ENCODE results near the gene CCDC121. TPM values are rescaled to one million over a fixed set of nuclear protein-coding genes. Genes with fewer than 3 reads are reported as not detected.

The CCDC121 gene
- total RNA-seq, 1 experiment from 2014 or later: 2.4 TPM

DNA sequence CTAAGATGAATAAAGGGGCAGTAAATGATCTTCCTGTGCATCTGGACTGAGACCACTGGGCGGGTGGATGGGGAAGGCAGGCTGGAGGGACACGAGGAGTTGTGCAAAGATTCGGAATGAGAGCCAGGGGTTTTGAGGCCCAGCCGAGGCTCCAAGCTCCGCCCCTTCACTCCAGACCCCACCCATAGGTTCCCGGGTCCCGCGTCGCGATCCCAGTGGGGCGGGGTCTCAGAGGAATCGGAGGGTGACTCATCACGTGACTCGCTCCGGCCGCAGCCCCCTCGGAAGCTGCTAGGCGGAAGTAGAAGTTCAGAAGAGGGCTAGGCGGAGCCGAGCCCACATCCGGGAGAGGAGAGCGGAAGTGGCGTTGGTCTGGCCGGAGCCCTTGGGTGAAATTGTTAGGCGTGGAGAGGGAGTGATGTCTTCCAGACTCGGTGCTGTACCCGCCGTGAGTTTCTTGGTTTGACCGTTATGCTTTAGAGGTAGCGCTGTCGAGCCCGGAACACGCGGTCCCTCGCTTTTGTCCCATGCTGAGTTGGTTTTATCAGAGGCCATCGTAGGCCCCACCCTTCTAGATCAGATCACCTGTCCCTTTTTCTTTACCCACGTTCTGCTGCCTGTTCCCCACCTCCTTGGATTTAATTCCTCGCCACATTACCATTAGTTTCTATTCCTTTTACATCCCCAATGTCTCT, 46.0 kb downstream of the CCDC121 start, which contains the start of gene ZNF512:
ZNF512 (plus strand) TSS at position 348 of the 695 bp plus-strand sequence; CDS start at position 419, 71 bp downstream.
- no peaks in the 10 kb centered on the region for H3K27me3 ChIP-seq (replicated peaks)
- peak; percentile 91 to 96 for DNase-seq (ENCODE audit: low read depth in 1 of 2, low spot score in 2 of 2)
- H3K4me1 ChIP-seq (replicated peaks): peaks cover 25% of the 10 kb centered on the region
- H3K36me3 ChIP-seq: peaks cover 10% of the 10 kb centered on the region; the same call in 1 of the 2 replicates
- peak within 1 kb of the TSS; percentile 60 for H3K4me3 ChIP-seq
- peak within 1 kb of the TSS; percentile 61 for H3K27ac ChIP-seq
- 0 out of 2 replicates have a peak, but pooled peaks cover 2% of the 10 kb centered on the region for H3K9me3 ChIP-seq (replicated peaks)

DNA sequence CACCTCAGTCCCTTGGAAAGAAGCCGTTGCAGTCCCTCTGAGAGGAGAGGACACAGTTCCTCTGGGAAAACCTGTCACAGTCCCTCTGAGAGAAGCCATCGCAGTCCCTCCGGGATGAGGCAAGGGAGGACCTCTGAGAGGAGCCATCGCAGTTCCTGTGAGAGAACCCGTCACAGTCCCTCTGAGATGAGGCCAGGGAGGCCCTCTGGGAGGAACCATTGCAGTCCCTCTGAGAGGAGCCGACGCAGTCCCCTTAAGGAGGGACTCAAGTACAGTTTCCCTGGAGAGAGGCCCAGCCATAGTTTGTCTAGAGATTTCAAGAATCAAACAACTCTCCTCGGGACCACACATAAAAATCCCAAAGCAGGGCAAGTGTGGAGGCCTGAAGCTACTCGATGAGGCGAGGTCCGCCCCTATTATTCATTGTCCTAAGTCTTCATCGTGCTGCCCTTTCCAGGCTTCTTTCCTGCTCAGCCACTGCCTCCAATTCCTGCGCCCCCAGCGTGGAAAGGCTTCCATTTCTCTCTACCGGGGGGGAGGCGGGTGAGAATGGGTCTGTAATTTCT, 46.6 kb downstream of the CCDC121 start:
- Histone ChIP-seq H3K27ac (peak overlapping the region; percentile 61; the same call in 1 of the 2 replicates), H3K36me3 (peaks cover 10% of the 10 kb centered on the region; the same call in 1 of the 2 replicates), H3K4me3 (peak overlapping the region; percentile 60), H3K27me3 (replicated peaks) (no peaks in the 10 kb centered on the region), H3K4me1 (replicated peaks) (peaks cover 22% of the 10 kb centered on the region), H3K9me3 (replicated peaks) (0 out of 2 replicates have a peak, but pooled peaks cover 2% of the 10 kb centered on the region)
- DNase-seq (ENCODE audit: low read depth in 1 of 2, low spot score in 2 of 2): peak in 1 of 2 experiments; percentile 5

DNA sequence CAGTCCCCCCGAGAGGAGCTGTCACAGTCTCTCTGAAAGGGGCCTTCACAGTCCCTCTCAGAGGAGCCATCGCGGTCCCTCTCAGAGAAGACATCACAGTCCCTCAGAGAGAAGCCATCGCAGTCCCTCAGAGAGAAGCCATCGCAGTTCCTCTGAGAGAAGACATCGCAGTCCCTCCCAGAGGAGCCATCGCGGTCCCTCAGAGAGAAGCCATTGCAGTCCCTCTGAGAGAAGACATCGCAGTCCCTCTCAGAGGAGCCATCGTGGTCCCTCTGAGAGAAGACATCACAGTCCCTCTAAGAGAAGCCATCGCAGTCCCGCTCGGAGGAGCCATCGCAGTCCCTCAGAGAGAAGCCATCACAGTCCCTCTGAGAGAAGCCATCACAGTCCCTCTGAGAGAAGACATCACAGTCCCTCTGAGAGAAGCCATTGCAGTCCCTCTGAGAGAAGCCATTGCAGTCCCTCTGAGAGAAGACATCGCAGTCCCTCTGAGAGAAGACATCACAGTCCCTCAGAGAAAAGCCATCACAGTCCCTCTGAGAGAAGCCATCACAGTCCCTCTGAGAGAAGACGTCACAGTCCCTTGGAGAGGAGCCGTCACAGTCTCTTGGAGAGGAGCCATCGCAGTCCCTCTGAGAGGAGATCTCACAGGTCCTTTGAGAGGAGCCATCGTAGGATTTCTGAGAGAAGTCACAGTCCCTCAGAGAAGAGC, 47.2 kb downstream of the CCDC121 start:
- DNase-seq (ENCODE audit: low read depth in 1 of 2, low spot score in 2 of 2): no peak
- Histone ChIP-seq H3K9me3 (replicated peaks) (0 out of 2 replicates have a peak, but pooled peaks cover 2% of the 10 kb centered on the region), H3K4me3 (no peak overlapping the region), H3K4me1 (replicated peaks) (peaks cover 19% of the 10 kb centered on the region), H3K27ac (no peak overlapping the region), H3K27me3 (replicated peaks) (no peaks in the 10 kb centered on the region), H3K36me3 (peaks cover 10% of the 10 kb centered on the region; the same call in 1 of the 2 replicates)

Other genes starting within 250 kb of the CCDC121 start
- 7.7 and 13.1 TPM in 2 replicates for gene ZNF513, start 248.3 kb downstream of the CCDC121 start, total RNA-seq (2014; rRNA removed; shearing (Covaris generic))
- gene PPM1G, start 219.4 kb downstream of the CCDC121 start, total RNA-seq (2014; rRNA removed; shearing (Covaris generic)): 144 and 147 TPM in 2 replicates
- gene NRBP1, start 200.4 kb downstream of the CCDC121 start, total RNA-seq (2014; rRNA removed; shearing (Covaris generic)): 83.1 and 132 TPM in 2 replicates
- not detected in 2 replicates for gene KRTCAP3, start 186.6 kb downstream of the CCDC121 start, total RNA-seq (2014; rRNA removed; shearing (Covaris generic))
- gene IFT172, start 139.3 kb downstream of the CCDC121 start, total RNA-seq (2014; rRNA removed; shearing (Covaris generic)): 12.4 and 18.4 TPM in 2 replicates
- 2.2 and 3.9 TPM in 2 replicates for gene FNDC4, start 133.8 kb downstream of the CCDC121 start, total RNA-seq (2014; rRNA removed; shearing (Covaris generic))
- gene GCKR, start 132.2 kb downstream of the CCDC121 start, total RNA-seq (2014; rRNA removed; shearing (Covaris generic)): not detected in 2 replicates
- 35.2 and 52.8 TPM in 2 replicates for gene ZNF512, start 46.0 kb downstream of the CCDC121 start, total RNA-seq (2014; rRNA removed; shearing (Covaris generic))
- gene GPN1, start within 50 bp of the CCDC121 start, total RNA-seq (2014; rRNA removed; shearing (Covaris generic)): 68.8 and 70.2 TPM in 2 replicates
- gene SUPT7L, start 34.6 kb upstream of the CCDC121 start, total RNA-seq (2014; rRNA removed; shearing (Covaris generic)): 21.5 and 23.3 TPM in 2 replicates
- gene SLC4A1AP, start 34.9 kb upstream of the CCDC121 start, total RNA-seq (2014; rRNA removed; shearing (Covaris generic)): 49.7 and 52.8 TPM in 2 replicates
- 184 and 254 TPM in 2 replicates for gene MRPL33, start 142.7 kb upstream of the CCDC121 start, total RNA-seq (2014; rRNA removed; shearing (Covaris generic))